Lower leg skin (tissue), 4 donors: Measurements from ENCODE around the gene CLMN. TPM values are rescaled to one million over a fixed set of nuclear protein-coding genes. Genes with fewer than 3 reads are reported as not detected.

Experiments
- DNase-seq, 2 donors: peaks; one replicate each; pipeline ENCODE4 v3.0.0-alpha.2; 2019; ENCODE audit warnings: low spot score in 2 of 2
- H3K4me3 ChIP-seq: fragments of 200-600 bp; sonication (generic); 2 replicates; pipeline ENCODE4 v1.5.1; 2017; ENCODE audit warnings: mild to moderate bottlenecking, low read depth; ENCODE audit not compliant: poor library complexity, severe bottlenecking
- CTCF ChIP-seq, 3 donors: fragments of 450-650 bp; IDR thresholded peaks; one replicate each; pipeline ENCODE4 v1.5.1; 2016; ENCODE audit warnings: antibody characterized with exemption in 3 of 3, mild to moderate bottlenecking in 3 of 3, moderate library complexity in 2 of 3
- POLR2A ChIP-seq, 2 donors: fragments of 450-650 bp; IDR thresholded peaks; one replicate each; pipeline ENCODE4 v1.6.1; 2016 to 2017; ENCODE audit warnings: antibody characterized with exemption in 2 of 2, mild to moderate bottlenecking in 1 of 2, moderate library complexity in 1 of 2
- WGBS, 2 donors: methylation state at CpG; one replicate each; pipeline ENCODE4 v1.1.5; 2018; 5-methylcytosine and 5-hydroxymethylcytosine counted together
- intact Hi-C: fragments of 100-400 bp; cut with DNase I; formaldehyde crosslinking; loops from one replicate; pipeline ENCODE4 v1.15.0; 2023; ENCODE audit warnings: low total_unique reads
- total RNA-seq, 4 donors: library from RNA; depleted of rRNA; stranded (reverse); fragments of >200 nt; gene quantifications; one replicate each; pipeline ENCODE4 v1.1.0, GENCODE V29; 2016

The CLMN gene
- total RNA-seq, 4 donors from 2014 or later, result 5.6 to 7.6 (median 7.2) TPM

GRCh38 chr14:95314609-95315008, 5.1 kb downstream of the CLMN start:
- no peak overlapping the region for H3K4me3 ChIP-seq
- intact Hi-C loops, result no loop called here
- TF ChIP-seq POLR2A (IDR thresholded peaks at IDR 0.05), result no peak
- TF ChIP-seq CTCF (IDR thresholded peaks at IDR 0.05), result no peak
- WGBS, 2 donors, result 45 to 50% methylated on average over 6 of the region's 6 CpGs
- DNase-seq, result no peak

- 46 to 71% methylated on average over 5 of the region's 5 CpGs for WGBS, 2 donors
- TF ChIP-seq CTCF (IDR thresholded peaks at IDR 0.05) (no peak), POLR2A (IDR thresholded peaks at IDR 0.05) (no peak)
- no peak overlapping the region for H3K4me3 ChIP-seq
- peak; percentile 74 to 94 for DNase-seq
- intact Hi-C loops, result no loop called here
Measured at GRCh38 chr14:95313707-95314106, 6.0 kb downstream of the CLMN start.

GRCh38 chr14:95313190-95313589, 6.5 kb downstream of the CLMN start:
- no peak for DNase-seq
- 38 to 80% methylated on average over 2 of the region's 2 CpGs for WGBS, 2 donors
- no peak overlapping the region for H3K4me3 ChIP-seq
- no peak for TF ChIP-seq CTCF (IDR thresholded peaks at IDR 0.05)
- no peak for TF ChIP-seq POLR2A (IDR thresholded peaks at IDR 0.05)
- intact Hi-C loops, result no loop called here

- intact Hi-C loops, result no loop called here
- H3K4me3 ChIP-seq, result no peak overlapping the region
- no peak for TF ChIP-seq POLR2A (IDR thresholded peaks at IDR 0.05)
- no peak for TF ChIP-seq CTCF (IDR thresholded peaks at IDR 0.05)
- WGBS, 2 donors, result 81 to 85% methylated on average over 6 of the region's 6 CpGs
- no peak for DNase-seq
Measured at GRCh38 chr14:95312311-95312710, 7.4 kb downstream of the CLMN start.

- H3K4me3 ChIP-seq, result no peak overlapping the region
- TF ChIP-seq CTCF (IDR thresholded peaks at IDR 0.05), result no peak
- no peak for TF ChIP-seq POLR2A (IDR thresholded peaks at IDR 0.05)
- intact Hi-C loops, result no loop called here
- WGBS, 2 donors, result 77 to 78% methylated on average over 7 of the region's 7 CpGs
- no peak for DNase-seq
Measured at GRCh38 chr14:95311752-95312151, 8.0 kb downstream of the CLMN start.

- WGBS, 2 donors, result 81 to 85% methylated on average over 16 of the region's 16 CpGs
- intact Hi-C loops, result no loop called here
- no peak for DNase-seq
- no peak overlapping the region for H3K4me3 ChIP-seq
- no peak for TF ChIP-seq CTCF (IDR thresholded peaks at IDR 0.05)
- TF ChIP-seq POLR2A (IDR thresholded peaks at IDR 0.05), result no peak
Measured at GRCh38 chr14:95310635-95311380, 8.9 kb downstream of the CLMN start.
